ENCODE results near the gene CYFIP2.

The CYFIP2 gene

DNA sequence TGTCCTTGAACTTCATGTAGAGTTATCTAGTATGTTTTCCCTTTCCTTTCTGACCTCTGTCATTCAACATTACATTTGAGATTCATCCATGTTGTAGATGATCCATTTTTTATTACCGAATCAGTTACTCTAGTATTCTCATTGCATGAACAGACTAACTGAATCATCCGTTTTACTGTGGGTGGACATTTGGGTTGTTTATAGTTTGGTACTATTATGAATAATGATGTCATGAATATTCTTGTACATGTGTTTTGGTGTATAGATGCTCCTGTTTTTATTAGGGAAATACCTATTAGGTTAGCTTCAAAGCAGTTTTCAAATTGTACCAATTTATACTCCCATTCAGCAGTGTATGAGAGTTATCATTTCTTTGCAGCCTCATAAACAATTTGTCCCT lies 99.8 kb downstream of the CYFIP2 start:
- TF ChIP-seq, protein P1, sequence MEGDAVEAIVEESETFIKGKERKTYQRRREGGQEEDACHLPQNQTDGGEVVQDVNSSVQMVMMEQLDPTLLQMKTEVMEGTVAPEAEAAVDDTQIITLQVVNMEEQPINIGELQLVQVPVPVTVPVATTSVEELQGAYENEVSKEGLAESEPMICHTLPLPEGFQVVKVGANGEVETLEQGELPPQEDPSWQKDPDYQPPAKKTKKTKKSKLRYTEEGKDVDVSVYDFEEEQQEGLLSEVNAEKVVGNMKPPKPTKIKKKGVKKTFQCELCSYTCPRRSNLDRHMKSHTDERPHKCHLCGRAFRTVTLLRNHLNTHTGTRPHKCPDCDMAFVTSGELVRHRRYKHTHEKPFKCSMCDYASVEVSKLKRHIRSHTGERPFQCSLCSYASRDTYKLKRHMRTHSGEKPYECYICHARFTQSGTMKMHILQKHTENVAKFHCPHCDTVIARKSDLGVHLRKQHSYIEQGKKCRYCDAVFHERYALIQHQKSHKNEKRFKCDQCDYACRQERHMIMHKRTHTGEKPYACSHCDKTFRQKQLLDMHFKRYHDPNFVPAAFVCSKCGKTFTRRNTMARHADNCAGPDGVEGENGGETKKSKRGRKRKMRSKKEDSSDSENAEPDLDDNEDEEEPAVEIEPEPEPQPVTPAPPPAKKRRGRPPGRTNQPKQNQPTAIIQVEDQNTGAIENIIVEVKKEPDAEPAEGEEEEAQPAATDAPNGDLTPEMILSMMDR (IDR thresholded peaks at IDR 0.05; ENCODE audit: insufficient read depth, low read length) = no peak
- TF ChIP-seq POLR2AphosphoS5 (IDR thresholded peaks at IDR 0.05; ENCODE audit: low read depth) (no peak), GABPA (IDR thresholded peaks at IDR 0.05; ENCODE audit: low read depth) (no peak), SPI1 (IDR thresholded peaks at IDR 0.05; ENCODE audit: borderline replicate concordance, low read depth) (no peak)
- TF ChIP-seq, protein P2, sequence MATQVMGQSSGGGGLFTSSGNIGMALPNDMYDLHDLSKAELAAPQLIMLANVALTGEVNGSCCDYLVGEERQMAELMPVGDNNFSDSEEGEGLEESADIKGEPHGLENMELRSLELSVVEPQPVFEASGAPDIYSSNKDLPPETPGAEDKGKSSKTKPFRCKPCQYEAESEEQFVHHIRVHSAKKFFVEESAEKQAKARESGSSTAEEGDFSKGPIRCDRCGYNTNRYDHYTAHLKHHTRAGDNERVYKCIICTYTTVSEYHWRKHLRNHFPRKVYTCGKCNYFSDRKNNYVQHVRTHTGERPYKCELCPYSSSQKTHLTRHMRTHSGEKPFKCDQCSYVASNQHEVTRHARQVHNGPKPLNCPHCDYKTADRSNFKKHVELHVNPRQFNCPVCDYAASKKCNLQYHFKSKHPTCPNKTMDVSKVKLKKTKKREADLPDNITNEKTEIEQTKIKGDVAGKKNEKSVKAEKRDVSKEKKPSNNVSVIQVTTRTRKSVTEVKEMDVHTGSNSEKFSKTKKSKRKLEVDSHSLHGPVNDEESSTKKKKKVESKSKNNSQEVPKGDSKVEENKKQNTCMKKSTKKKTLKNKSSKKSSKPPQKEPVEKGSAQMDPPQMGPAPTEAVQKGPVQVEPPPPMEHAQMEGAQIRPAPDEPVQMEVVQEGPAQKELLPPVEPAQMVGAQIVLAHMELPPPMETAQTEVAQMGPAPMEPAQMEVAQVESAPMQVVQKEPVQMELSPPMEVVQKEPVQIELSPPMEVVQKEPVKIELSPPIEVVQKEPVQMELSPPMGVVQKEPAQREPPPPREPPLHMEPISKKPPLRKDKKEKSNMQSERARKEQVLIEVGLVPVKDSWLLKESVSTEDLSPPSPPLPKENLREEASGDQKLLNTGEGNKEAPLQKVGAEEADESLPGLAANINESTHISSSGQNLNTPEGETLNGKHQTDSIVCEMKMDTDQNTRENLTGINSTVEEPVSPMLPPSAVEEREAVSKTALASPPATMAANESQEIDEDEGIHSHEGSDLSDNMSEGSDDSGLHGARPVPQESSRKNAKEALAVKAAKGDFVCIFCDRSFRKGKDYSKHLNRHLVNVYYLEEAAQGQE (IDR thresholded peaks at IDR 0.05; ENCODE audit: insufficient replicate concordance, low read depth) = no peak
- DNase-seq (ENCODE audit: low read depth in 1 of 2, low spot score in 1 of 2) = no peak
- Histone ChIP-seq H3K27me3 (ENCODE audit: insufficient read depth, poor library complexity, severe bottlenecking) (no peaks in the 10 kb centered on the region), H3K27ac (replicated peaks) (no peak overlapping the region), H3K4me3 (replicated peaks; ENCODE audit: insufficient read depth, low read length) (no peak overlapping the region)

DNA sequence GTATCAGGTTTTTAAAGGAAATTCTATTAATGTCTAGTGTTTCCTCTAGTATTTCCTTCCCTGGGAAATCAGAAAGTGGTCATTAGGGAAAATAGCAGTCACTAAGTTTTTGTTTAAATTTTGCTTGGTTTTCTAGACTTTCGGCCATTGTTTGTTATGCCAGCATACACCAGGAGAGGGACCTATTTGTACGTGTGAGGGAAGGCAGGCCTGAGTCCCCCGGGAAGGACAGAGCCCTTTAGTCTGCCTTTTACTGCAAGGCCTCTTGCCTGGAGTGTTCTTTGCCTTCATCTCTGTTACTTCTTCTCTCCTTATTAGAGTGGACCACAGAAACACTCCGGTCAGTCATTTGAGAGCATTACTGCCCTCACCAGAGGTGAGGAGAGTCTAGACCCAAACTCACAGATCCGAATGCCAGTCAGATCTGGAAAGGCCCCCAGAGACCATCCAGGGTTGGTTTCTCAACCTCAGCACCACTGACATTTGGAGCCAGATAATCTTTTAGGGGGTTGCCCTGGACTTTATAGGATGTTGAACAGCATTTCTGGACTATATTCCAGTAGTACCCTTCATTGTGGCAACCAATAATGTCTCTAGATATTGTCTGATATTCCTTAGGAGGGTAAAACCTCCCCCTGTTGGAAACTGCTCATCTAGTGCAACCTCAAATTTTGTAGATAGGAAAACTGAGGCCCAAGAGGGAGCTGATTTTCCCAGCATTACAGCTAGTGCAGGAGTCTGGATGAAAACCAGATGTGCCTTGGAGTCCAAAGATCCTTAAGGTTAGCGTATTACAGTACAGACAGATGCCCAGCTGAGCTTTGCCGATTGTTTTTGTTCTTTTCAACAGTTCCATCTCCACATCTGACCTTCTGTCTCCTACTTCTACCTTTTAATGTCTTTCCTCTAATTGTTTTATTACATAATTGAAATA lies 101.1 kb downstream of the CYFIP2 start:
- no peak overlapping the region for H3K4me3 ChIP-seq (replicated peaks; ENCODE audit: insufficient read depth, low read length)

DNA sequence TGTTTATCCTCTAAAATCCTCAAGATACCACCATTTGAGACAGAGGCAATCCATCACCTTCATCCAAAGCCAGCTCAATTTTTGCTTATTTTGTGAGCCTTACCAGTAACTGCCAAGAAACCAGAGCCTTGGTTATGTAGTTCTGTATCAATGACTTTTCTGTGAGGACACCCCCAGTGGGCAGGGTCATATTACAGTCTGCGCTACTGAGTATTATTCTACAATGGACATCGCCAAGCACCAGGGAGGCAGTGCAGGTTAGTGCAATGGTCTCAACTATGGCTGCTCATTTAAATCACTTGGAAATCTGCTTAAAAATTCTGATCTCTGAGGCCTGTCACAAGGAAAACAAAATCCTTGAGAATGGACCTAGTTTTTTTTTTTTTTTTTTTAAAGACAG lies 103.6 kb downstream of the CYFIP2 start:
- Histone ChIP-seq H3K27me3 (ENCODE audit: insufficient read depth, poor library complexity, severe bottlenecking) (no peaks in the 10 kb centered on the region), H3K27ac (replicated peaks) (no peak overlapping the region), H3K4me3 (replicated peaks; ENCODE audit: insufficient read depth, low read length) (no peak overlapping the region)
- no peak for DNase-seq (ENCODE audit: low read depth in 1 of 2, low spot score in 1 of 2)
- TF ChIP-seq GABPA (IDR thresholded peaks at IDR 0.05; ENCODE audit: low read depth) (no peak), SPI1 (IDR thresholded peaks at IDR 0.05; ENCODE audit: borderline replicate concordance, low read depth) (no peak), POLR2AphosphoS5 (IDR thresholded peaks at IDR 0.05; ENCODE audit: low read depth) (no peak)
- TF ChIP-seq, protein P1 (IDR thresholded peaks at IDR 0.05; ENCODE audit: insufficient read depth, low read length) = no peak
- TF ChIP-seq, protein P2 (IDR thresholded peaks at IDR 0.05; ENCODE audit: insufficient replicate concordance, low read depth) = no peak

More for the DNA sequence above, 101.1 kb downstream of the CYFIP2 start:
- TF ChIP-seq, protein P1 (IDR thresholded peaks at IDR 0.05; ENCODE audit: insufficient read depth, low read length) = no peak
- TF ChIP-seq, protein P2 (IDR thresholded peaks at IDR 0.05; ENCODE audit: insufficient replicate concordance, low read depth) = no peak
- TF ChIP-seq POLR2AphosphoS5 (IDR thresholded peaks at IDR 0.05; ENCODE audit: low read depth) (no peak), GABPA (IDR thresholded peaks at IDR 0.05; ENCODE audit: low read depth) (no peak), SPI1 (IDR thresholded peaks at IDR 0.05; ENCODE audit: borderline replicate concordance, low read depth) (no peak)
- DNase-seq (ENCODE audit: low read depth in 1 of 2, low spot score in 1 of 2) = no peak
- Histone ChIP-seq H3K27me3 (ENCODE audit: insufficient read depth, poor library complexity, severe bottlenecking) (no peaks in the 10 kb centered on the region), H3K27ac (replicated peaks) (no peak overlapping the region)

All from HL-60 (cell line).